HAP-1 (cell line): ENCODE results near the gene LFNG.

Experiments used
- DNase-seq, 2 experiments: peaks; one replicate each; pipeline ENCODE4 v3.0.0-alpha.2; 2016 to 2020; ENCODE audit warnings: low spot score in 2 of 2
- H3K27me3 ChIP-seq: fragments of 250-450 bp; sonication (Bioruptor Pico); 2 replicates; pipeline ENCODE4 v1.5.1; 2020; ENCODE audit warnings: low read depth, mild to moderate bottlenecking, moderate library complexity
- H3K36me3 ChIP-seq: fragments of 250-450 bp; sonication (Bioruptor Pico); replicated peaks from 2 replicates; pipeline ENCODE4 v1.5.1; 2020; ENCODE audit warnings: mild to moderate bottlenecking
- H3K4me1 ChIP-seq: fragments of 250-450 bp; sonication (Bioruptor Pico); 2 replicates; pipeline ENCODE4 v1.5.1; 2020; ENCODE audit warnings: mild to moderate bottlenecking
- H3K4me3 ChIP-seq: fragments of 250-450 bp; sonication (Bioruptor Pico); 2 replicates; pipeline ENCODE4 v1.5.1; 2020; ENCODE audit warnings: mild to moderate bottlenecking, moderate library complexity
- H3K9me3 ChIP-seq: fragments of 250-450 bp; sonication (Bioruptor Pico); 2 replicates; pipeline ENCODE4 v1.5.1; 2020; ENCODE audit warnings: mild to moderate bottlenecking, moderate library complexity
- in situ Hi-C: fragments of 300-500 bp; cut with MboI; formaldehyde crosslinking; loops from 3 replicates; pipeline ENCODE4 v1.14.3; 2020; ENCODE audit warnings: low sequenced_read_pairs, inconsistent platforms, mixed read lengths

LFNG gene

DNA sequence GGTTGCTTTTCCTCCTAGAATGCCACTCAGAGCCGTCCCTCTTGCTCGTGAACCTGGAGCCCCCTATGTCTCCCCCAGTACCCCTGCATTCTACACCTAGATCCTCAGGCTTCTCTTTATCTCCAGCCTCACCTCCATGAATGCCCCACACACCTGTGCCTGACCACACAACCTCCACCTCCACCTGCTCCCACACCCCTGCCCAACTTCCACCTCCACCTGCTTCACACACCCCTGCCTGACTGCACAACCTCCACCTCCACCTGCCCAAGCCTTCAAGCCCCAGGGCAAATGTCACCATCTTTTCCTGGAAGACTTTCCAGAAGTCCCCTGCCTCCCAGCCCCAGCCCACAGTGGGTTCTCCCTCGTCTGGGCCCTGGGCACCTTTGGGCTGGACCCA, 6.9 kb upstream of the LFNG start:
- in situ Hi-C loops: no loop called here
- no peaks in the 10 kb centered on the region for H3K4me1 ChIP-seq
- H3K9me3 ChIP-seq: no peaks in the 10 kb centered on the region
- no peak overlapping the region for H3K4me3 ChIP-seq
- no peak for DNase-seq
- no peaks in the 10 kb centered on the region for H3K27me3 ChIP-seq
- H3K36me3 ChIP-seq: no peaks in the 10 kb centered on the region

DNA sequence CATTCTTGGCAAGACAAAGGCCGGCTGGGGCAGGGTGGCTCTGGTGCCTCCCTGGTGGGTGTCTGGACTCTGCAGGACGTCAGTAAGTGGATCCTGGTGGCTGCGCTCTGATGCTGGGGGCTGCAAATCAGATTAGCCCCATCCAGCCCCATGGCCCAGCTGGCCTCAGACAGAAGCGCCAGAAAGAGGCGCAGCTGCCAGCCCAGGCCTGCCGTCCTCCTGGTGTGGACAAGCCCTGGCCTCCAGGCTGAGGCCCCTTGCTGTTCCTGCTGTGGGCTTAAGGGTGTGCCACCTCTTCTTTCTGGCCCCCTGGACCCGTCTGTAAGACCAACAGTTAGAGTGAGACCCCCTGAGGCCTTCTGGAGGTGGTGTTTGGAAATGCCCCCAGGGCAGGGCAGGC, 5.9 kb upstream of the LFNG start:
- DNase-seq: no peak
- H3K4me1 ChIP-seq: no peaks in the 10 kb centered on the region
- no peaks in the 10 kb centered on the region for H3K9me3 ChIP-seq
- H3K36me3 ChIP-seq: no peaks in the 10 kb centered on the region
- H3K27me3 ChIP-seq: no peaks in the 10 kb centered on the region
- in situ Hi-C loops: no loop called here
- no peak overlapping the region for H3K4me3 ChIP-seq

DNA sequence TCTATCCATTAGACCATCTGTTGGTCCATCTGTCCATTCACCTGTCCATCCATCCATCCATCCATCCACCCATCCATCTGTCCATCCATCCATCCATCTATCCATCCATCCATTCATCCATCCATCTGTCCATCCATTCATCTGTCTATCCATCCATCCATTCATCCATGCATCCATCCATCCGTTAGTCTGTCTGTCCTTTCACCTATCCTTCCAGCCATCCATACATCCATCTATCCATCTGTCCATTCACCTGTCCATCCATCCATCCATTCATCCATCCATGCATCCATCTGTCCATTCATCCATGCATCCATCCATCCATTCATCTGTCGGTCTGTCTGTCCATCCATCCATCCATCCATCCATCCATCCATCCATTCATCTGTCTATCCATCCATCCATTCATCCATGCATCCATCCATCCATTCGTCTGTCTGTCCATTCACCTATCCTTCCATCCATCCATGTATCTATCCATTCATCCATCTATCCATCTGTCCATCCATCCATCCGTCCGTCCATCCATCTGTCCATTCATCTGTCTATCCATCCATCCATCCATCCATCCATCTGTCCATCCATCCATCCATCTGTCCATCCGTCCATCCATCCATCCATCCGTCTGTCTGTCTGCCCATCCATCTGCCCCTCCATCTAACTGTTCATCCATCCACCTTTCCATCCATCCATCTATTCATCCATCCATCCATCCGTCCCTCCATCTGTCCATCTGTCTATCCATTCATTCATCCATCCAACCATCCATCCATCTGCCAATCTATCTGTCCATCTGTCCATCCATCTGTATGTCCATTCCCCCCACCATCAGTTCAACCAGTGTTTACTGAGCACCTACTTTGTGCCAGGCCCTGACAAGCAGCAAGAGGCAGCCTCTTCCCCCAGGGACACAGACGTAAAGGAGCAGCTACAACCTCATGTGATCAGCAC, 4.8 kb upstream of the LFNG start:
- DNase-seq: no peak
- in situ Hi-C loops: no loop called here
- H3K36me3 ChIP-seq: no peaks in the 10 kb centered on the region
- H3K27me3 ChIP-seq: no peaks in the 10 kb centered on the region
- no peak overlapping the region for H3K4me3 ChIP-seq
- H3K9me3 ChIP-seq: no peaks in the 10 kb centered on the region
- H3K4me1 ChIP-seq: peaks cover 4% of the 10 kb centered on the region; the same call in 1 of the 2 replicates

DNA sequence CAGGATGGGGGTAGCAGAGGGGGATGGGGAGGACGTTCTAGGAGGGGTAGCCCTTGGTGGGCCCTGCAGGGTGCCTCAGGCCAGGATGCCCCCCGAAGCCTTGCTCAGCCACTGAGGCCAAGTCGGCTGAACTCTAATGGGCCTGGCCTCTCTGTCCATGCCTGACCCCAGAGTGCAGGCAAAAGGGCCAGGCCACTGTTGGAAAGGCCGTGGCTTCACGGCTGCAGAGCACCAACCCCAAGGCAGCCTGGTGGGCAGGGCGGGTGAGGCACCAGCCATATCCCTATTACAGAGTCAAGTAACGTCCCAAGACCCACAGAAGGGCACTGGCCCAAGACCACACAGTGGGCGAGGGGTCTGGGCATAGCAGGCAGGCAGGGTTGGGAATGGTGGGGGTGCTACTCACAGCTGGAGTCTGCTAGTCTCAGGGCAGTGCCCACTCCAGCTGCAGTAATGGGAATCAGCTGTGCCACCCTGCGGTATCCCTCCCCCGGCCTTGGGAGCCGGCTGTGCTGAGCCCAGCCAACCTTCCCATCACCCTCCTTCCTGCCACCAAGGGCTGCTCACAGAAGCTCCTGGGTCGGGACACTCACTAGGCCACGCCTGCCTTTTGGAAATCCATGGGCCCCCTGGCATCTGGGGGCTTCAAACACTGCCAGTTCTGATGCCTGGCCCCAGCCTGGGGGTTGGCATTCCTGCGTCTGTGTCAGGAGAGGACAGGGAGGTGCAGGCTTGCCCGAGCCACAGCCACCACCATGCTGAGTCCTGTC, 4.0 kb upstream of the LFNG start:
- Histone ChIP-seq H3K27me3 (no peaks in the 10 kb centered on the region), H3K4me1 (peaks cover 8% of the 10 kb centered on the region), H3K4me3 (no peak overlapping the region), H3K36me3 (no peaks in the 10 kb centered on the region), H3K9me3 (no peaks in the 10 kb centered on the region)
- no peak for DNase-seq
- in situ Hi-C loops: no loop called here

DNA sequence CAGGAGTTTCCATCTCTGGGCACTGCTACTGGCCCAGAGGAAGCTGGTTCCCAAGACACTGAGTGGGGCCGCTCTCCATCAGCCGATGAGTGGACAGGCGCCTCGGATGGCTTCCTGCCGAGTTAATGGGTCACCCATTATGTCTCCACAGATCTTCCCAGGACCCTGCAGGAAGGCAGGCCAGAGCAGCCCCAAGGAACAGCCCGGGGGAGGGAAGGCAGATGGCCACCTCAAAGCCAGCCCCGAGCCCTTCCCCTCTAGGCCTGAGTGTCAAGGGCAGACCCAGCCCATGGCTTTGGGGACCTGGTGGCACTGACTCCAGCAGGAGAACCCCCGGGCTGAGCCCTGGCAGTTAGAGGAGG, 3.4 kb upstream of the LFNG start:
- no peaks in the 10 kb centered on the region for H3K36me3 ChIP-seq
- DNase-seq: no peak
- no peak overlapping the region for H3K4me3 ChIP-seq
- in situ Hi-C loops: no loop called here
- H3K27me3 ChIP-seq: no peaks in the 10 kb centered on the region
- no peaks in the 10 kb centered on the region for H3K9me3 ChIP-seq
- peaks cover 9% of the 10 kb centered on the region for H3K4me1 ChIP-seq

DNA sequence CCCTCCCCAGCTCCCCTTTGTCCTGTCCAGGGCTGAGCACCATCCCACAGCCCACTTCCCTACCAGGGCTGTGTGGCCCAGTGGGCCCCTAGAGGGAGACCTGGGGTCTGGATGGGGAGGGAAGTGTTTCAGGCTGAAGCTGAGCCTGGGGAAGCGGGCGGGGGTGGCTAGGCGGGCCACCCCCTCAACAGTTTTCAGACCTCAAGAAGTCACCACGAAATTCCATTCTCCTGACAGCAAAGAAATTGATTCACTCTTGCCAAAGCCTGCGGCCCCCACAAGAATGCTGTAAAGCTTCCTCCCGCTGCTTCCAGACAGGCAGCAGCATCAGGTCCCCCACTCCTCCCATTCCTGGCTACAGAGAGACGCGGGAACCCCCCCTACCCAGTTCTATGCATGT, 2.5 kb upstream of the LFNG start:
- no peaks in the 10 kb centered on the region for H3K36me3 ChIP-seq
- no peaks in the 10 kb centered on the region for H3K27me3 ChIP-seq
- H3K4me3 ChIP-seq: no peak overlapping the region
- in situ Hi-C loops: no loop called here
- H3K9me3 ChIP-seq: no peaks in the 10 kb centered on the region
- DNase-seq: no peak
- peaks cover 14% of the 10 kb centered on the region for H3K4me1 ChIP-seq

DNA sequence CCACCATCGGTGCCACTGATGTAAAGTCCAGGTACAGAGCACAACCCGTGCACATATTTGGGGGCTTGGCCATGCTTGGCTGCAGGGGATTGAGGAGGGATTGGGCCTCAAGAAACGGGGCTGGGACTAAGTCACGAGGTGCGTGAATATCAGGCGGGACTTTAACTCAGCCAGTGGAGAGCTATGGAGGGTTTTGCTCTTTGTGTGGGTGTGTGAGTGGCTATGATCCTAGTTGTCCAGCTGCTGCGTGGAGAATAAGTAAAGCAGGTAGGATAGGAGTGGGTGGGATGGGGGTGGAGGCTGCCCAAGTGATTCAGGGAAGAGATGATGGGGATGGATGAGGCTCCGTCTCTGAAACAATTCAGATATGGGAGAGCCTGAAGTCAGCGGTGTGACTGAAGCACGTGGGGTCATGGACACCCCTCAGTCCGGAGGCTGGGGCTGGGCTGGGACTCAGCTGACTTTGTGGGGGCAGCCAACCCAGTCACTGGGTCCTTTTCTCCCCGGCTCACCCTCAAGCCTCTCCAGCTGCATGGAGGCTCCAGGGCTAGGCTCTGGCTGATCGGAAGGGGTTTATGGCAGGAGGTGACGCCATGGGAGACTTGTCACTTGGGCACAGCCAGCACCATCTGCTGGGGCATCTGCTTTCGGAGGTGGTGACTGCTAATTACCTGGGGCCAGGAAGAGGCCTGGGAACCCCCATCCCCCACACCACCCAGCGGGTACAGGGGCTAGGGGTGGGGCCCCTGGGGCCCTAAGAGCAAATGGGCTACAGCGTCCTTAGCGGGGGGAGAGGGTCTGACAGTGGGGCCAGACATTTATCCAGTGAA, 1.7 kb upstream of the LFNG start:
- Histone ChIP-seq H3K4me3 (no peak overlapping the region), H3K27me3 (no peaks in the 10 kb centered on the region), H3K4me1 (peaks cover 18% of the 10 kb centered on the region), H3K9me3 (no peaks in the 10 kb centered on the region), H3K36me3 (no peaks in the 10 kb centered on the region)
- in situ Hi-C loops: no loop called here
- DNase-seq: no peak

DNA sequence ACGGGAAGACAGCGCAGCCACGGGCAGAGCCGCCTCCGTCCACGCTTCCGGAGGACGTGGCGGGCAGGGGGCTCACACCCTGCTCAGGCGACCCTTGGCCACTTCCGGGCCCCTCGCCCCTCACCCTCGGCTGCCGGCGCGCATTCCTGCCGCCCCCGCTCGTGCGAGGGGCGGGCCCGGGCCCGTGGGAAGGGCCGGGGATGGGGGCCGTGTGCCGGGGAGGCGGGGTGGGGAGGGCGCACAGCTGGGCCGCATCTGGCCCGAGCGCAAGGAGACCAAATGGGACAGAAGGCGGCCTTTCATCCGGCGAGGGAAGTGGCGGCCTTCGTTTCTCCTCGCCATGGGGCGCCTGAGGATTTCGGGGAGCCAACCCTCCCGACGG, 846 bp upstream of the LFNG start:
- no peaks in the 10 kb centered on the region for H3K9me3 ChIP-seq
- no peak overlapping the region for H3K4me3 ChIP-seq
- no peaks in the 10 kb centered on the region for H3K27me3 ChIP-seq
- no peaks in the 10 kb centered on the region for H3K36me3 ChIP-seq
- DNase-seq: no peak
- H3K4me1 ChIP-seq: peaks cover 26% of the 10 kb centered on the region
- in situ Hi-C loops: no loop called here

DNA sequence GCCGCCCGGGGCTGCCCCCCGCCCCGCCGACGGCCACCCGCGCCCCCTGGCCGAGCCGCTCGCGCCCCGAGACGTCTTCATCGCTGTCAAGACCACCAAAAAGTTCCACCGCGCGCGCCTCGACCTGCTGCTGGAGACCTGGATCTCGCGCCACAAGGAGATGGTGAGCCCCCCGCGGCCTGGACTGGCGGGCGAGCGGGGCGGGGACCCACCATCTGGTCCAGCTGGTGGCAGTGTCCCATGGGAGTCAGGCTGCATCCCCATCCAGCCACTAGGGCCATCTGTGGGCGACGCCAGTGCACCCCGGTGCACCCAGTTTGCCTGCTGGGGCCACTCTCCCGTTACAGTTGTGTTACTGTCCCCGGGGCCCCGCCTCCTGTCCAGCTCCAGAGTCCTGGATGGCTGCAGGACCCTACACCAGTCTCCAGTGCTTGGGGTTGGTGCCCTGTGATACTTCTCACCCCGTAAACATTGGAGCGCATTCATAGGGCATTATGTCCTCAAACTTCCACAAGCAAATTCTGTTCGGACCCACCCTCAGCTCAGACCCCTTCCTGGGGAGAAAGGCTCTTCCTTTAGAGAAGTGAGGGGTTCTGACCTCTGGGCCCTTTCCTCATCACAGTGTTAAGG, 672 bp downstream of the LFNG start:
- Histone ChIP-seq H3K27me3 (no peaks in the 10 kb centered on the region), H3K4me1 (peaks cover 40% of the 10 kb centered on the region), H3K4me3 (peak overlapping the region; percentile 42), H3K36me3 (no peaks in the 10 kb centered on the region; the same call in 1 of the 2 replicates), H3K9me3 (no peaks in the 10 kb centered on the region)
- peak in 1 of 2 experiments; percentile 55 for DNase-seq
- in situ Hi-C loops: no loop called here

DNA sequence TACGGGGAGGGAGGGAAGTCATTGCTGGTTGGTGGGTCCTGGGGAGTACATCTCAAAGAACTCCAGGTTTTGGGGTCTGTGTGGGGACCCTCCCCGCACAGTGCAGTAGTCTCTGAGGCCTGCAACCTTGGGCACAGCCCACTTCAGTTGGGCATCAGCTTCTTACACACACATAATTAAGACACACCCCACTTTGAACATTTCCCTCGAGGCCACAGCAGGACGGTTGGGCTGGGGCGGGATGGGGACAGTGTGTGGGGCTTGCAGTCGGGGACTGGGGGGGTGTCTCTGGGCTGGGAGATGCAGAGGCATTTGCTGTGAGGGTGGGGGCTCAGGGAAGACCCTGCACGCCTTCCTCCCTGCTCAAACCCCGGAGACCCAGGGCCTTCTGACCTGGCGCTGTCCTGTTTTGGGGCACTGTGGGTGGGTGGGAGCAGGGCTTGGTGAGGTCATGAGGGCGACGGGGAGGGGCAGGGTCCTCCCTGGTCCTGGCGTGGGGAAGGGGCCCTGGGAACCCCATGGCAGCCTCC, 1.3 kb downstream of the LFNG start:
- no peaks in the 10 kb centered on the region for H3K9me3 ChIP-seq
- H3K36me3 ChIP-seq: peaks cover 4% of the 10 kb centered on the region
- H3K4me1 ChIP-seq: peaks cover 40% of the 10 kb centered on the region
- in situ Hi-C loops: no loop called here
- peak in 1 of 2 experiments; percentile 40 for DNase-seq
- H3K4me3 ChIP-seq: peak overlapping the region; percentile 42
- H3K27me3 ChIP-seq: no peaks in the 10 kb centered on the region

DNA sequence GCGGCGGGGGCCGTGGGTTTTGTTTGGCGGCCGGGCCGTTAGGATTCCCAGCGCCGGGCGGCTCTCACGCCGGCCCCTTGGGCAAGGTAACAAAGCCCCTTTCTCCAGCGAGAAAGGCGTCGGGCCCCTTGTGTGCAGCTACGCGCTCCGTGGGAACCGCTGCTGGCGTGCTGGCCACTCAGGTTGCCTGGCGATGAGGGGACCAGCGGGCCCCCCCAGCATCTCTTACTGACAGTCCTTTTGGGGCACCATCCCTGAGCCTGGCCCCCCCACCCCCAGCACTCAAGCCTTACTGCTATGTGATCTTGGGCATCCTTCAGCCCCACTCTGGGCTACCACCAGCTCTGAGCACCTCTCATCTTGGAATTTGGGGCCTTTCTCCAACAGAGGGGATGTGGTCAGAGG, 1.8 kb downstream of the LFNG start:
- Histone ChIP-seq H3K9me3 (no peaks in the 10 kb centered on the region), H3K27me3 (no peaks in the 10 kb centered on the region), H3K4me3 (peak overlapping the region; percentile 42), H3K36me3 (peaks cover 4% of the 10 kb centered on the region), H3K4me1 (peaks cover 40% of the 10 kb centered on the region)
- in situ Hi-C loops: no loop called here
- DNase-seq: no peak

DNA sequence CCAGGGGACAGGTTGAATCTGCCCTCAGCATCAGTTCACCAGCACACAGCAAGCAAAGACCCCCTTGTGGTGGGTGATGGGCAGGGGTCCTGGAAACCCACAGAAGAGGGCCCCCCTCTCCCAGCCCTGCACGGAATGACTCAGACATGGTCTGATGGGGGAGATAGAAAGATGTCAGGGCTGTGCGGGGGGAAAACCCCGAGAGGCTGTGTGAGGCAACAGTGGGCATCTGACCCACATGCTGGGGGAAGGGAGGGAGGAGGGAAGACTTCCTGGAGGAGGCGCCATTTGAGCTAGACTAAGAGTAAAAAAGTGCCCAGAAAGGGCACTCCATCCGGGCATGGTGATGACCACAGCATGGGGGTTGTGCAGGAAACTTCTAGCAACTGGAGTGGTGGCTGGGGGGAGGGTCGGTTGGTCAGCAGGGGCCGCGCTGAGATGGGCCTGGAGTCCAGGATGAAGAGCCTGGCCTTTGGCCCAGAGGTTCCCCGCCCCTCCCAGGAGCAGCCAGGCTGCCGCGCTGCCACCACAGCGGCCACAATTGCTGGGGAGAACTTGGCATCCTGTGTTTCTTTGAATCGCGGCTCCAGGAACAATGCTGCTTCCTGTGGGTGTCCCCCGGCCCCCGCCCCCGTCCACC, 2.5 kb downstream of the LFNG start:
- Histone ChIP-seq H3K9me3 (no peaks in the 10 kb centered on the region), H3K36me3 (peaks cover 4% of the 10 kb centered on the region), H3K4me3 (no peak overlapping the region), H3K4me1 (peaks cover 40% of the 10 kb centered on the region), H3K27me3 (no peaks in the 10 kb centered on the region)
- in situ Hi-C loops: no loop called here
- DNase-seq: no peak
